HCT116 (cell line): Measurements from ENCODE around the gene GPD1L. TPM values are rescaled to one million over a fixed set of nuclear protein-coding genes. Genes with fewer than 3 reads are reported as not detected.

Source experiments
- ATAC-seq: fragments of 200-7000 bp; cut with Tn5 transposase; 2 replicates; pipeline ENCODE4 v1.9.1; 2020; ENCODE audit warnings: mild to moderate bottlenecking, moderate library complexity
- BruUV-seq: library from RNA; stranded (reverse); fragments of 400-500 nt; replicated peaks from 2 replicates; lab custom pipeline; 2021; lab: Mats Ljungman, UMichigan
- CTCF ChIA-PET: fragments of 300-600 bp; sonication (Branson Sonifier 250); formaldehyde crosslinking; loops from one replicate; lab custom pipeline; 2021; ENCODE audit warnings: antibody characterized with exemption; lab: Charles Lee
- POLR2A ChIA-PET: fragments of 300-600, 350-600 bp; sonication (Branson Sonifier 250); formaldehyde crosslinking; loops from one replicate; lab custom pipeline; 2021; ENCODE audit warnings: antibody characterized with exemption; lab: Charles Lee
- RAD21 ChIA-PET, 2 experiments: fragments of 300-600 bp; sonication (Branson Sonifier 250); formaldehyde crosslinking; loops; one replicate each; lab custom pipeline; 2023; ENCODE audit warnings: low total read pairs in 2 of 2; ENCODE audit not compliant: uncharacterized antibody in 2 of 2, unreplicated experiment in 2 of 2, low non-redundant PET in 1 of 2; lab: Charles Lee
- DNase-seq: peaks from one replicate; pipeline ENCODE4 v3.0.0-alpha.2; 2010; ENCODE audit warnings: low read depth, low spot score
- H2AFZ ChIP-seq: fragments of 200-600 bp; shearing (Covaris generic), sonication (generic); 2 replicates; pipeline ENCODE4 v1.6.1; 2017; ENCODE audit warnings: low read depth, mixed run types, mixed read lengths, antibody characterized with exemption, low read length; ENCODE audit not compliant: poor library complexity, severe bottlenecking
- H3K27ac ChIP-seq: 2 replicates; pipeline ENCODE4 v1.5.1; 2012; ENCODE audit warnings: low read depth, low read length
- H3K27me3 ChIP-seq: fragments of 200-600 bp; sonication (generic); 2 replicates; pipeline ENCODE4 v1.6.1; 2016; ENCODE audit warnings: mixed run types, low read length, mixed read lengths; ENCODE audit not compliant: insufficient read depth
- H3K36me3 ChIP-seq, 2 experiments: fragments of 200-500 bp in 1 of 2; fragments of 200-600 bp in 1 of 2; sonication (Bioruptor generic) in 1 of 2; sonication (generic) in 1 of 2; 2 replicates each; pipeline versions ENCODE4 v1.5.1 to v1.6.1; 2014 to 2016; ENCODE audit warnings: low read length in 2 of 2, inconsistent platforms in 1 of 2, mixed read lengths in 1 of 2, mixed run types in 1 of 2; ENCODE audit not compliant: insufficient read depth in 2 of 2, control insufficient read depth in 1 of 2
- H3K4me1 ChIP-seq, 2 experiments: fragments of 200-600 bp in 1 of 2; sonication (generic) in 1 of 2; 2 replicates each; pipeline versions ENCODE4 v1.5.1 to v1.6.1; 2012 to 2017; ENCODE audit warnings: low read length in 2 of 2, inconsistent platforms in 1 of 2, mild to moderate bottlenecking in 1 of 2, mixed read lengths in 1 of 2, mixed run types in 1 of 2, moderate library complexity in 1 of 2; ENCODE audit not compliant: insufficient read depth in 2 of 2, control insufficient read depth in 1 of 2
- H3K4me2 ChIP-seq: fragments of 200-600 bp; sonication (generic); 2 replicates; pipeline ENCODE4 v1.6.1; 2017; ENCODE audit warnings: mixed run types, low read length, mixed read lengths
- H3K4me3 ChIP-seq, 2 experiments: fragments of 200-600 bp in 1 of 2; sonication (generic) in 1 of 2; replicated peaks in 1 of 2; 2 replicates each; pipeline ENCODE4 v1.5.1; 2011 to 2016; ENCODE audit warnings: low read length in 2 of 2, control low read depth in 1 of 2, low read depth in 1 of 2, mild to moderate bottlenecking in 1 of 2, mixed read lengths in 1 of 2, mixed run types in 1 of 2
- H3K79me2 ChIP-seq: fragments of 200-600 bp; sonication (generic); 2 replicates; pipeline ENCODE4 v1.6.1; 2017; ENCODE audit warnings: mild to moderate bottlenecking, mixed run types, low read length, moderate library complexity, mixed read lengths; ENCODE audit not compliant: insufficient read depth
- H3K9ac ChIP-seq: fragments of 200-600 bp; sonication (generic); 2 replicates; pipeline ENCODE4 v1.6.1; 2016; ENCODE audit warnings: low read length, mixed read lengths
- H3K9me2 ChIP-seq: fragments of 200-600 bp; sonication (generic), shearing (Covaris generic); 2 replicates; pipeline ENCODE4 v1.6.1; 2017; ENCODE audit warnings: mixed run types, mild to moderate bottlenecking, moderate library complexity; ENCODE audit not compliant: insufficient read depth
- H3K9me3 ChIP-seq, 2 experiments: fragments of 200-500 bp in 1 of 2; fragments of 200-600 bp in 1 of 2; sonication (Bioruptor generic) in 1 of 2; sonication (generic) in 1 of 2; 2 replicates each; pipeline ENCODE4 v1.6.1; 2014 to 2017; ENCODE audit warnings: low read length in 2 of 2, mixed read lengths in 2 of 2, inconsistent platforms in 1 of 2, low read depth in 1 of 2, mild to moderate bottlenecking in 1 of 2, mixed run types in 1 of 2, moderate library complexity in 1 of 2; ENCODE audit not compliant: control insufficient read depth in 1 of 2, insufficient read depth in 1 of 2
- H4K20me1 ChIP-seq: fragments of 200-600 bp; sonication (generic), shearing (Covaris generic); 2 replicates; pipeline ENCODE4 v1.6.1; 2017; ENCODE audit warnings: mixed run types, mild to moderate bottlenecking, moderate library complexity; ENCODE audit not compliant: insufficient read depth
- ATF3 ChIP-seq: IDR thresholded peaks from 2 replicates; pipeline ENCODE4 v1.6.1; 2012
- CTCF ChIP-seq, 3 experiments: fragments of 200-600 bp in 1 of 3; sonication (generic) in 1 of 3; IDR thresholded peaks in 2 of 3; conservative IDR thresholded peaks in 1 of 3; 2 replicates each; pipeline ENCODE4 v1.5.1; 2012 to 2017; ENCODE audit warnings: low read depth in 2 of 3, low read length in 2 of 3, antibody characterized with exemption in 1 of 3, borderline replicate concordance in 1 of 3, control low read depth in 1 of 3, mild to moderate bottlenecking in 1 of 3, mixed read lengths in 1 of 3, mixed run types in 1 of 3, moderate library complexity in 1 of 3; ENCODE audit not compliant: insufficient read depth in 1 of 3
- EGR1 ChIP-seq: IDR thresholded peaks from 2 replicates; pipeline ENCODE4 v1.6.1; 2012; ENCODE audit warnings: low read depth
- POLR2A ChIP-seq: IDR thresholded peaks from 2 replicates; pipeline ENCODE4 v1.7.0; 2011; ENCODE audit warnings: borderline replicate concordance; ENCODE audit not compliant: insufficient read depth, insufficient read length; ENCODE audit errors: extremely low read depth
- REST ChIP-seq: IDR thresholded peaks from 2 replicates; pipeline ENCODE4 v1.6.1; 2012; ENCODE audit warnings: low read depth
- SIN3A ChIP-seq: IDR thresholded peaks from 2 replicates; pipeline ENCODE4 v1.6.1; 2012; ENCODE audit warnings: low read depth
- ZBTB33 ChIP-seq: IDR thresholded peaks from 2 replicates; pipeline ENCODE4 v1.6.1; 2011; ENCODE audit warnings: mild to moderate bottlenecking, low read length, moderate library complexity; ENCODE audit not compliant: insufficient replicate concordance; ENCODE audit errors: extremely low read depth
- ZFX ChIP-seq: fragments of 450-650 bp; IDR thresholded peaks from 2 replicates; pipeline ENCODE4 v1.6.1; 2017
- intact Hi-C: fragments of 100-400 bp; cut with micrococcal nuclease; formaldehyde crosslinking; loops from 2 replicates; pipeline ENCODE4 v1.10.0; 2022
- total RNA-seq: library from RNA; stranded (reverse); gene quantifications from one replicate; pipeline ENCODE4 v1.2.1, GENCODE V29; 2021; ENCODE audit not compliant: unreplicated experiment

GPD1L gene
- total RNA-seq, 1 experiment from 2014 or later = 21.9 TPM

GRCh38 chr3:32126305-32127015 is 20.0 kb downstream of the GPD1L start:
- H3K4me1 ChIP-seq = no peaks in the 10 kb centered on the region
- TF ChIP-seq ATF3 (no peak), EGR1 (no peak), REST (no peak), ZBTB33 (no peak), SIN3A (no peak), CTCF (IDR thresholded peaks at IDR 0.05 in 2 of 3, conservative IDR thresholded peaks at IDR 0.05 in 1 of 3; ENCODE audit: borderline replicate concordance in 1 of 3, insufficient read depth in 1 of 3, low read depth in 2 of 3, low read length in 2 of 3) (no peak), POLR2A (no peak), ZFX (no peak)
- no peaks in the 10 kb centered on the region for H3K79me2 ChIP-seq
- DNase-seq = no peak
- H3K4me3 ChIP-seq = no peak overlapping the region
- no peak overlapping the region for H3K9ac ChIP-seq
- H3K9me3 ChIP-seq = no peaks in the 10 kb centered on the region
- no peak overlapping the region for H2AFZ ChIP-seq
- ATAC-seq = no peak
- RAD21 ChIA-PET = no interaction called here
- CTCF ChIA-PET = no interaction called here
- POLR2A ChIA-PET = no interaction called here
- no peaks in the 10 kb centered on the region for H4K20me1 ChIP-seq
- H3K36me3 ChIP-seq = no peaks in the 10 kb centered on the region
- H3K4me2 ChIP-seq = no peak overlapping the region
- no peaks in the 10 kb centered on the region for H3K27me3 ChIP-seq
- no peak overlapping the region for H3K27ac ChIP-seq
- no TSS peak for BruUV-seq
- intact Hi-C loops = no loop called here
- H3K9me2 ChIP-seq = no peaks in the 10 kb centered on the region; the same call in 1 of the 2 replicates
